Kasumi-1 (cell line): ENCODE data around the gene FITM2.
"Not testable (repeated sequence)": the region's sequence is repeated elsewhere in the genome, so short reads cannot be mapped to it uniquely, and the experiment has no call there.

Experiments used
- DNase-seq, 2 experiments: peaks; one replicate each; lab custom pipeline; 2025; lab: John Stamatoyannopoulos, UW

Gene FITM2, protein sequence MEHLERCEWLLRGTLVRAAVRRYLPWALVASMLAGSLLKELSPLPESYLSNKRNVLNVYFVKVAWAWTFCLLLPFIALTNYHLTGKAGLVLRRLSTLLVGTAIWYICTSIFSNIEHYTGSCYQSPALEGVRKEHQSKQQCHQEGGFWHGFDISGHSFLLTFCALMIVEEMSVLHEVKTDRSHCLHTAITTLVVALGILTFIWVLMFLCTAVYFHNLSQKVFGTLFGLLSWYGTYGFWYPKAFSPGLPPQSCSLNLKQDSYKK

DNA sequence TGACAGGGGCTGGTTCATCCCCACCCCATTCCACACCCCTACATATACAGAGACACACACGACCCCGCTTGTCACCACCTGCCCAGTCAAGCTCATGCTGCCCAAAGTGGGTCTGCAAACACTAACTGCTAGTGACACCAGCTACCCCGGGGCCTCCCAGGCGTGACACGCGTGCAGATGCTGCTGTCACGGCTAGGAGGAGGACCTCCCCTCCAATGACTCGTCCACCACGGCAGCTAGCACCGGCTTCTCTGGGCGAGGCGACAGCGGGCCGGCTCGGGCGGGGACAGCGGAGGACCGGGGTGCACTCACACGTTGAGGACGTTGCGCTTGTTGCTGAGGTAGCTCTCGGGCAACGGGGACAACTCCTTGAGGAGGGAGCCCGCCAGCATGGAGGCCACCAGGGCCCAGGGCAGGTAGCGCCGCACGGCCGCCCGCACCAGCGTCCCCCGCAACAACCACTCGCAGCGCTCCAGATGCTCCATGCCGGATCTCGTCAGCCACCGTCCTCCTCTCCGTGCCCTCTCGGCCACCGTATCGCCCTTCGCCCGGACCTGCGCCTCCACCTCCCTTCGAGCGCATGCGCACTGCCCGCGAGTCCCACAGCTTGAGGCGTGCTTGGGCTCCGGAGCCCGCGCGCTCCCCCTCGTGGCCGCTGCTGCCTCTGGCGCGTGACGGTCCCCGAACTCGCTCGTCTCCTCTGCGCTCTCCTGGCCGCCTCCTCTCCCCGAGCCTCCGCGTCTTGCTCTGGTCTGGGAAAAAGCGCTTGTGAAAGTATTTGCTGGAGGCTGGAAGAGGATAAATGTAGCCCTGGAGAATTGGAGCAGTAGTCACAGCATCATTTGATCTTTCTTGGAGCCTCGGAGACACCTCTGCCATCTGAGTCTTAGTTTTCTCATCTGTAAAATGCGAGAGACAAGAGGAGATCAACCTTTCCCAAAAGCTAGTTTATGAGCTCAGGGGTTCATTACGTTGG, at the start of gene FITM2:
FITM2 (minus strand) TSS at position 539 of the 976 bp plus-strand sequence; CDS start at position 485, 54 bp downstream.
- DNase-seq = peak; percentile 86 to 87

DNA sequence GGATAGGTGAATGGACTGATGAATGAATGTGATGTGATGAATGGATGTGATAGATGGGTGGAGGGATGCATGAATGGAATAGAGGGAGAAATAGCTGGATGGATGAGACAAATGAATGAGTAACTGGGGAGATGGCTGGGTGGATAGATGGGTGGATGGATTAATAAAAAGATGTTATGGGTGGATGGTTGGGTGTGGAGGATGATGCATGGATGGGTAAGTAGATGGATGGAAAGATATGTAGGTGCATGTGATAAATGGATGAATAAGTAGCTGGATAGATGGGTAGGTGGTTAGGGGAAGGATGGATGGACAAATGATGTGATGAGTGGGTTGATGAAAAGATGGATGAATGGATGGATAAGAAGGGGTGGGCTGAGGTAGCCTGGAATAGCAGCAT, 49.2 kb upstream of the FITM2 start:
- no peak for DNase-seq

DNA sequence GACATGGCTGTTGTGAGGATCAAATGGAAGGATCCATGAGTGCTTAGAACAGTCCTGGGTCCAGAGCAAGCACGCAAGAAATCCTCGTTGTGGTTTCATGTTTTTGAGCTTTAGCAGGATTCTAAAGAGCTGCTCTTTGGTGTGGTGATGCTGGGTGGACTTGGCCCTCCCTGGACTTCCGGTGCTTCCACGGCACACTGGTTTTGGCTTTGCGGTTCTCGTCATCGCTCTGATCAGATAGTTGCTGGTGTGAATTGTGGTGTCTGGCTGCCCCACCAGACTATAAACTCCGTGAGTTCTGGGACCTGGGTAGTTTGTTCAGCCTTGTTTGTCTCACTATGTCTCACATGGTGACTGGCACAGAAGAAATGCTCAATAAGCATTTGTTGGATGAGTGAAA, 47.8 kb upstream of the FITM2 start:
- no peak for DNase-seq

DNA sequence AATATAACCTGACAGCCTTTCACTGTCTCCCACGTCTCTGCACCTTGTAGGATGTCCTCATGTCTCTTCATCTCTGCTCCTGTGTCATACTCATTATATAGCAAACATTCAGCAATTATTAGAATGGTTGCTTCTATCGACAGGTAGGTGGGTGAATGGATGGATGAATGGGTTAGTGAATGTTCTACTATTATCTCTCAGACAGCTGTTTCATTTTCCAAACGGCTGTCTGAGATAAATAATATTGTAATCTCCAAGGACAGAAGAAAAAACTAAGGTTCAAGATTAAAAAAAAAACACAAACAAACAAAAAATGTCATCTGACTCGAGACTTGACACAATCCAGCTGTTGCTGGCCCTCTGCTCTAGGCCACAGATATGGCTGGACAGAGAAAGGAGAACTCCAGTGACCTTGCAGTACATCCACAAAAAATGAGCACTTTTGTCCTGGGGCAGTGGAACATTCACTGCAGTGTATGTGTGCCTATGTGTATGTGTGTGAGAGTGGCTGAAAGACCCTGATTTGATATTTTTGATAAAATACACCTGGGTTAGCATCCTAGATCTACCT, 46.6 kb upstream of the FITM2 start:
- no peak for DNase-seq

DNA sequence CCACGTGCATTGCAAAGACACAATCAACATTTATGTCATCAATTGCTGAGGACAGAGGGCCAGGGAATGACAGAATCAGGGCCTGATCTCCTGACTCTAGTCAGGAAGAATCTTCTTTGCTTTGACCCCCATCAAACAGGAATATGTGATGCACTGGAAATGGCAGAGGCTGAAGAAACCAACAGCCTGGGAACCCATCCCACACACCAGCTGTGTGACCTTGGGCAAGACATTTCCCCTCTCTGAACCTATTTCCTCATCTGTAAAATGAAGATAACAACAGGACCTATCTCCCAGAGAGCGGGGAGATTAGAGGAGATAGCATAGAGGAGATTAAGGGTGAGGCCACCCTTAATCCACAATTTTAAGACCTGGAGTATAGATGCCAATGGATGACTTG, 46.0 kb upstream of the FITM2 start:
- no peak for DNase-seq

DNA sequence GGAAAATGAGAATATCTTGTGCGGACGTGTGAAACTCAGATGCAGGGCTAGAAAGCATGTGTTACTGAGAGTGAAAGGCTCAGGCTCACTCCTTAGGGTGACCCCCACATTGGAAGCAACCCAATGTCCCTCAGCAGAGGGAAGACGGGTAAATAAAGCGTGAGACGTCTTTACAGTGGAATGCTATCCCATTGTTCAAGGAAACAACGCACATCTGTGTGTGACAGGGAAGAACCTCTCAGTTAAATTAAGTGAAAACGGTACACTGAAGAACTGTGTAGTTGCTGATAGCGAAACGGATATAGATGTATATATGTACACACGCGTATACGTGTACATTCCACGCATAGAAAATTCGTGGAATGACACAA, 45.3 kb upstream of the FITM2 start:
- no peak for DNase-seq

DNA sequence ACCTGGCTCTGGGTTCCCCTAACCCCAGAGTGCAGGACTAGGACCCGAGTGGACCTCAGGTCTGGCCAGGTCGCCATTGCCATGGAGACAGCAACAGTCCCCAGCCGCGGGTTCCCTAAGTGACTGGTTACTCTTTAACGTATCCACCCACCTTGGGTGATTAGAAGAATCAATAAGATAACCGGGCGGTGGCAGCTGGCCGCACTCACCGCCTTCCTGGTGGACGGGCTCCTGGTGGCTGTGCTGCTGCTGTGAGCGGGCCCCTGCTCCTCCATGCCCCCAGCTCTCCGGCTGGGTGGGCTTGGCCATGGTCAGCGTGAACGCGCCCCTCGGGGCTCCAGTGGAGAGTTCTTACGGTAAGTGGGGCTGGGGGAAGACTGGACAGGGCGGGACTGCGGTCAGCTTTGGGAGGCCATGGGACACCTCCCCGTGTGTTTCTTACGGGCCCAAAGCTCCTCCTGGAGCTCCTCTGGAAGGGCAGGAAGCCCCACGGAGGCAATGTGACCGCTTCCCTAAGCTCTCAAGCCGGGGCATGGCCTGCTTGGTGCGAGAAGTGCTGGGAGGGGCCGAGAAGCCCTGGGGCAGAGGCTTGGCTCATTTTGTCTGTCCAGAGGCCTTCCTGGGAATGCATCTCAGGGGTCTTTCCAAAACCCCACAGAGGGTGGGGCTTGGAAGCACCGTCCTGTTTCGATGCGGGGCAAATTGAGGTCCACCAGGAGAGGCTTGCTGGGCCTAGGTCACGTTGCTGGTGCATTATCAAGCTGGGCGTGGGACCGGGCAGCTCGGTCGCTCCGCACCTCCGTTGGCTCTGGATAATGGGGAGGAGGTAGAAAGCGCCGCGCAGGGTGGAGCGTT, 44.7 kb upstream of the FITM2 start, which contains the start of gene HNF4A:
HNF4A (plus strand) TSS at position 202 of the 855 bp plus-strand sequence; CDS start at position 308, 106 bp downstream.
- DNase-seq = no peak

DNA sequence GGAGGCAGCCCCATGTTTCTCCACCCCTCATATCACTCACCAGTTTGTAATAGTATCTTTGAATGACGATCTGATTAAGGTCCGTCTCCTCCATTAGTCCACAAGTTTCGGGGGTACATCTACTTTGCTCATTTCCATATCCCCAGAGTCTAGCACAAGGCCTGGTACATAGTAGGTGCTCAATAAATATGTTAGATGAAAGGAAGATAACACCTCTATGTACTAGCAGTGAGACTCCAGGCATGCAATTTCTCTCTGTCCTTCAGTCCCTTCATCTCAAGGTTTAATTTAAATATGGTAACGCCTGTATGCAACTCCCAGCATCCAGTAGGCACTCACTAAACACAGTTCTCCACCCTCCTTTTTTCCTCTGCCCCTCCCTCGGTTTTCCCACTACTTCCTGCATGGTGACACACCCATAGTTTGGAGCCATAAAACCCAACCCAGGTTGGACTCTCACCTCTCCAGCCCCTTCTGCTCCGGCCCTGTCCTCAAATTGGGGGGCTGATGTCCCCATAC, 44.0 kb upstream of the FITM2 start:
- no peak for DNase-seq

DNA sequence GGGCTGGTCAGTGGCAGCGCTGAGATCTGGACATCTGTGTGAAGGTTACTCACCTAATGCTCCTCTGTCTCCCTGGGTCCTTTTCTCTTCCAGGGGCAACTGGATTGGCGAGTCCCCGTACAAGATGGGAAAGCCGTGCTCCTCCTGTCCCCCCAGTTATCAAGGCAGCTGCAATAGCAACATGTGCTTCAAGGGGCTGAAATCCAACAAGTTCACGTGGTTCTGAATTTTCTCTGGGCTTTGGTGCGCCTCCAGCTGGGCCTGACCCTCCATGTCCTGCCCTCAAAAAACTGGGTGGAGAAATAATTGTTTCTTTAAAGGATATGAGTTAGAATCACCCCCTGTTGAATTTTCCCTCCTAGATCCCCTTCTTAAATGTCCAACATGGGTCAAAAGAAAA, 39.6 kb upstream of the FITM2 start:
- no peak for DNase-seq

DNA sequence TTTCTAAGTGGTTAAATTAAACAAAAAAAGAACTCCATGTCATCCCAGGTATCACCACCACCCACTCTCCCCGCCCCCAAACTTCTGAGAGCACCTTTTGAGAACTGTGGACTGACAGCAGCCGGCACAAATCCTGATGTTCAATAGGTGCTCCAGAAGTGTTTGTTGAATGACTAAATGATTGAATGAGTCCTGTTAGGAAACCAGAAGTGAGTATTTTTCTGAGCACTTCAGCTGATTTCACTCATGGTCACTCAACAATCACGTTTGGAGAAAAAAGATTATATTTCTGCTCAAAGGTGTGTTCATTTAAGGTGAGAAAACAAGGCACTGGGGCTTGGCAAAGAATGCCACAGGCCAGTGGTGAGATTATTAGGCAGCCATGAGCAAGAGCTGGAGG, 38.3 kb upstream of the FITM2 start:
- DNase-seq = no peak

DNA sequence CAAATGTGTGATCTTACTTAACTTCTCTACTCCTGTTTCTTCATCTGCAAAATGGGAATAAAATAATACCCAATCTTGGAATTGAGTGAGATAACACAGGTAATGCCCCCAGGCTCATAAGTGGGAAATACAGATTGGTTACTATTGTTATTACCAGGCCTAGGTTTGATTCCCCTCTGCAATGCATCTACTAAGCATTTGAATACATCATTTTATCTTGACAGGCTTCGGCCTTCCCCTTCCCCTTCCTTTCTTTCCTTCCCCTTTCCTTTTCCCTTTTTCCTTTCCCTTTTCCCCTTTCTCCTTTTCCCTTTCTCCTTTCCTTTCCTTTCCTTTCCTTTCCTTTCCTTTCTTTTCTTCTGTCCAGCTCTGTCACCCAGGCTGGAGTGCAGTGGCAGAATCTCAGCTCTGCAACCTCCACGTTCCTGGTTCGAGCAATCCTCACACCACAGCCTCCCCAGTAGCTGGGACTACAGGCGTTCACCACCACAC, 37.2 kb upstream of the FITM2 start:
- DNase-seq = no peak

DNA sequence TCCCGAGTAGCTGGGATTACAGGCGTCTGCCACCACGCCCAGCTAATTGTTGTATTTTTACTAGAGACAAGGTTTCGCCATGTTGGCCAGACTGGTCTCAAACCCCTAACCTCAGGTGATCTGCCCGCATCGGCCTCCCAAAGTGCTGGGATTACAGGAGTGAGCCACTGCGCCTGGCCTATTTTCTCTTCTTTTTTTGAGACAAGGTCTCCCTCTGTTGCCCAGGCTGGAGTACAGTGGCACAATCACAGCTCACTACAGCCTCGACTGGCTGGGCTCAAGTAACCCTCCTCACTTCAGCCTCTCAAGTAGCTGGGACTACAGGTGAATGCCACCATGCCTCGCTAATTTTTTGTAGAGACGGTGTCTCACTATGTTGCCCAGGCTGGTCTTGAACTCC, 34.9 kb upstream of the FITM2 start:
- not testable (repeated sequence) for DNase-seq

DNA sequence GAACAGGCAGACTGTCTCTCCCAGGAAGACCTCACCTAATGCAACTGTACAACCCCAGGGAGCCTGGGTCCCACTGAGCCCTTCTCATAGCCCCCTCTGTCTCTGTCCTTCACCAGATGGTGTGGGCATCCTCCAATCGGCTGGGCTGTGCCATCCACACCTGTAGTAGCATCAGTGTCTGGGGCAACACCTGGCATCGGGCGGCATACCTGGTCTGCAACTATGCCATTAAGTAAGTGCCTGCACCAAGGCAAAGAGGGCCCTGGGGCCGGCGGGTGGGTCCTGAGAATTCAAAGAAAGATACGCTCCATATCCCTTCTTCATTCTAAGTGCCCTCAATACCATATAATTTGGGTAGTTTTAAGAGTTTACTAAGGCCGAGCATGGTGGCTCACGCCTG, 34.1 kb upstream of the FITM2 start:
- no peak for DNase-seq

DNA sequence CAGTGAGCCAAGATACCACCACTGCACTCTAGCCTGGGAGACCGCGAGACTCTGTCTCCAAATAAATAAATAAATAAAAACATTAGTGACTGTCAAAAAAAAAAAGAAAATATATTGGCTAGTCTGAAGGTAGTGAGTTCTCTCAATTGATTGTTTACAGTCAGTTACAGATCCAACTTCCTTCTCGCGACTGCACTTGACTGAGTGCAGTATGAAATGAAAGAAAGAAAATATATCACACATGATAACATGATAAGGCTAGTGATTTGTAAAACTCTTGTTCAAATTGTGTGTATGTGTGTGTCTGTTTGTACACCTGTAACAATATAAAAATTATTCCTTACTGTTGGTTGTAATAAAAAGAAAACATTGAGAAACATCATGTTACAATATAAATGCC, 33.7 kb upstream of the FITM2 start:
- DNase-seq = no peak

DNA sequence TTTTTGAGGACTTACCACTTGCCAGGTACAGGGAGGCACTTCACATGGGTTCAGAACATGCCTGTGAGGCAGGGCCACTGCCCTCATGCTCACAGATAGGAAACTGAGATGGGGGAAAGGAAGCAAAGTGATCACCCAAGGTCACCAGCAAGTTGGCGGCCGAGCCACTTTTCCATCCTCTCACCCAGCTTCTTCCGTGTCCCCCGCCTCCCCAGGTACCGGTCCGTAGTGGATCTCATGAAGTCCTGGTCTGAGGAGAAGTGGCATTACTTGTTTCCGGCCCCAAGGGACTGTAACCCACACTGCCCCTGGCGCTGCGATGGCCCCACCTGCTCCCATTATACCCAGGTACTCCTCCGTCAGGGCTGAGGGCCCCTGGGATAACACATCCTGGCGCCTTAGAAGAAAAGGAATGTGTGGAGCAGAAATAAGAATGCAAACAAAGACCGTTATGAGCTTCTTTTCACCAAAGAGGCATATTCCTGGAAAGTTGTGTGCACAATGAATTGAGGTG, 32.2 kb upstream of the FITM2 start:
- DNase-seq = no peak

DNA sequence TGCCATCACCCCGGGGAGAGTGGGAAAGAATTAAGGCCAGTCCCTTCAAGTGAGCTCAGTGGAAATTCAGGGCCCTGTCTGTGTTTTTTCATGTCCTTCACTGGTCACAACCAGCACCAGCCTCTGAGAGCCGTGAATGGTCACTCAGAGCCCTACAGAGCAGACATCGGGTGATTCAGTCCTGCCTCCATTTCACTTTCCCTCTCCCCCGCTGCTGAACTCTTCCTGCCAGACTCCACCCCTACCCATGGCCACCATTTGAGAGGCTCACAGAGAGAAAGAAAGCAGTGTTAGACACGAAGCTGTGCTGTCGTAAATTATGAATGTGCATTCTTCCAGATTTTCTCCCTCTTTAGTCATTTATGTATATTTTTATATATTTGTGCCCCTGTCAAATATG, 31.2 kb upstream of the FITM2 start:
- no peak for DNase-seq

DNA sequence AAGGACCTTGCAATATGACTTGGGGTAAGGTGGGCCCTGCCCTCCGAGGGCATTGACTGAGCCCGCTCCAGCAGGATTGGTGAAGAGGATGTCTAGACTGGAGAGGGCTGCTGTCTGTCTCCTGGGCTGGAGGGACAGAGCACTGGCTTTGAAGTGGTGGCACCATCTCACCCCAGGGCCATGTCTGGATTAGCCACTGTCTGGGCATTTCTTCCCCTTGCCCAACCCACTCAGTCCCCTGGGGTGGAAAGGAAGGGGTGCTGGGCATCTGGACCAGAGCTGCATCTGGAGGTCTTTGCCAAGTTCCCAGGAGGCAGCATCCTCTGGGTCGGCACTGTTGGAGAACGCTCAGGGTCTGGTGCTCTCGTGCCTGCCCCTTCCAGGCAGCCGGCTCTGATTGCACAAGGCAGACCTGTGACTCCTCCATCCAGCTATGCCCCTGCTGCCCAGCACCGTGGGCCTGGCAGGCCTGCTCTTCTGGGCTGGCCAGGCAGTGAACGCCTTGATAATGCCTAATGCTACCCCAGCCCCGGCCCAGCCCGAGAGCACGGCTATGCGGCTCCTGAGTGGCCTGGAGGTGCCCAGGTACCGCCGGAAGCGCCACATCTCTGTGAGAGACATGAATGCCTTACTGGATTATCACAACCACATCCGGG, 25.9 kb upstream of the FITM2 start, which contains the start of gene R3HDML:
R3HDML (plus strand) TSS at position 319 of the 656 bp plus-strand sequence; CDS start at position 434, 115 bp downstream.
- no peak for DNase-seq

DNA sequence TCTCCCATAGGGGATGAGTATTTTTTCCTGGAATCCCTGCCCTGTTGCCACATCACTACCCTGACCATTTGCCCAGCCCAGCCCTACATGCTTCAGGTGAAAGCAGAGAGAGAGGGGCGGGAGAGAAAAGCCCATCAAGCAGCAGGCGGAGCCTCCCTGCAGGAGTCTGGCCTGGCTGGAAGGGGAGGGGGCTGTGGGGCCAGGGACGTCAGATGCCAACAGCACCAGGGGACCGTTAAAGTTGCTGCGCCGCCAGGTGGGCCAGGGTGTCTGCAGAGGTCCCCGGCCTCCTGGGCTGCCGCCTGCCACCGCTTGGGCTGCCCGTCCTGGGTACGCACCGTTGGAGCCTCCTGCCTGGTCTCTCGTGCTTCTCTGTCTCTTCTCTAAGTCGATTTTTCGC, 25.1 kb upstream of the FITM2 start:
- DNase-seq = no peak

DNA sequence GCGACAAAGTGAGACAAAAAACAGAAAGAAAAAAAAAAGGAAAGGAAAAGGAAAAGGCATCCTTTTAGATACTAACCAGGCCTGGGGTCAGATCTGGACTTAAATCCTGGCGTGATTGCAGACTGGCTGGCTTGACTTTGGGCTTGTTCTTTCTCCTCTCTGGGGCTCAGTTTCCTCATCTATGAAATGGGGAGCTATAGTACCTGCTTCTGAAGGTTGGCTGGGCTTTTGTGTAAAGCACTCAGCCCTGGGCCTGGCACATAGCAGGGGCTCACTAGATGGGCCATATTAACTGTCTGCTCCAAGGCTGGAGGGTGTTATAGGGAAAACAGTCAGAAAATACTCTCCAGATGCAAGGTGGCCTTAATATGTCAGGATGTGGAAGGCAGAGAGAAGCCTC, 24.7 kb upstream of the FITM2 start:
- no peak for DNase-seq

DNA sequence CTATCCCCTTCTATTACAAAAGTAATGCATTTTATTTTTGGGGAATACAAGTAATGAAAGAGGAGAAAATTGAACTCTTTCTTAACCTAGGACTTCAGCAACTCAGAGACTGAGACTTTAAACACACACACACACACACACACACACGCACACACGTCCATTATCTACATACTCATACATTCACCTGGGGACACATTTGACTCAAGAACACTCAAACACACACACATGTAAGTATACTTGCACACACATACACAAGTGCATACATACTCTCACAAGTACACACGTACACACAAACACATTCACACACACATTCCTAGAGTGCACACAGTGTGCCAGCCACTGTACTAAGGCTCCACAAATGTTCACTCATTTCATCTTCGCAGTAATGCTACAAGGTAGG, 23.7 kb upstream of the FITM2 start:
- DNase-seq = no peak

DNA sequence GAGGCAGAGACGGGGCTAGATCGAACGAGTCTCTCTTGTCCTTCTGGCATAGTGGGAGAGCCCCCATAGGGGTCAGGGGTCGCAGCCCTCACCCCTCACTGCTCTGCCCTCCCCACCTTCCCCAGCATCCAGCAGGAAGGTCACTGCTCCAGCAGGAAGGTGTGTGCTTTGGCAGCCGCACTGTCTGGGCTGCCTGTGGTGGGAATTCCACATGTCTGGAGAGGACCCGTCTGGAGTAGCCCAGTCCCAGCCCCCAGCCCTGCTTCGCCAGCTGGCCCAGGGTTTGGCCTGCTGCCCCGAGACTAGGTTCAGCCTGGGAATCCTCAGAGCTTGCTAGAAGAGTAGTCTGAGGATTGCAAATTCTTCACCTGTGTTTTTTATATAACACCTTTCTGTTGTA, 23.3 kb upstream of the FITM2 start:
- no peak for DNase-seq
